ENCODE measurements around the gene SHANK1.

Gene SHANK1

GRCh38 chr19:50690439-50690838 lies 29.2 kb downstream of the SHANK1 start:
- ATAC-seq (ENCODE audit: low read depth), result no peak
- DNase-seq (ENCODE audit: low spot score), result no peak

DNA sequence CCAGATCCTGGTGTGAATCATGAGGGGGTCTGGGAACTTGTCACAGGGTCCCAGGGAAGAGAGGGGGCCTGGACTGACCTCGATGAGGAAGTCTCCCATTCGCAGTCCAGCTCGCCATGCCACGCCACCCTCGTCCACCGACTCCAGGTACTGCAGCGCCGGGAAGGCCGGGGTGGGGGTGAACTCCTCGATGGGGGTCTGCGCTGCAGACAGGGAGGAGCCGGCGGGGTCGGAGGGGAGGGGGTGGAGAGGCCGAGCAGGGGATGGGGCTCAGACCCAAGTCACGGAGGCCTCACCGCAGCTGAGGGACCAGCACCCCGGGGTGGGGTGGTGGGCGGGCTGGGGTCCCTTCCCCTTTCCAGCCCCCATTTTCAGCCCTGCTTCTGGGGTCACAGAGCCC lies 30.8 kb downstream of the SHANK1 start:
- DNase-seq (ENCODE audit: low spot score), result no peak
- H3K27me3 ChIP-seq (ENCODE audit: insufficient read depth, poor library complexity, severe bottlenecking), result peaks cover 53% of the 10 kb centered on the region
- ATAC-seq (ENCODE audit: low read depth), result no peak

More at GRCh38 chr19:50690439-50690838, 29.2 kb downstream of the SHANK1 start:
- Histone ChIP-seq H3K4me1 (ENCODE audit: insufficient read depth, poor library complexity, severe bottlenecking) (no peaks in the 10 kb centered on the region), H3K4me3 (ENCODE audit: severe bottlenecking) (no peak overlapping the region), H3K27me3 (ENCODE audit: insufficient read depth, poor library complexity, severe bottlenecking) (peaks cover 48% of the 10 kb centered on the region), H3K36me3 (ENCODE audit: low read depth) (no peaks in the 10 kb centered on the region), H3K9me3 (ENCODE audit: severe bottlenecking) (no peaks in the 10 kb centered on the region), H3K27ac (ENCODE audit: poor library complexity, severe bottlenecking) (no peak overlapping the region)
- no peak for TF ChIP-seq CTCF (IDR thresholded peaks at IDR 0.05; ENCODE audit: poor library complexity, severe bottlenecking)

GRCh38 chr19:50686310-50687032 lies 33.1 kb downstream of the SHANK1 start:
- no peak overlapping the region for H3K27ac ChIP-seq (ENCODE audit: poor library complexity, severe bottlenecking)
- H3K4me3 ChIP-seq (ENCODE audit: severe bottlenecking), result no peak overlapping the region
- no peaks in the 10 kb centered on the region for H3K36me3 ChIP-seq (ENCODE audit: low read depth)
- peaks cover 48% of the 10 kb centered on the region for H3K27me3 ChIP-seq (ENCODE audit: insufficient read depth, poor library complexity, severe bottlenecking)
- ATAC-seq (ENCODE audit: low read depth) (no peak), DNase-seq (ENCODE audit: low spot score) (no peak)
- H3K9me3 ChIP-seq (ENCODE audit: severe bottlenecking), result no peaks in the 10 kb centered on the region
- no peak for TF ChIP-seq CTCF (IDR thresholded peaks at IDR 0.05; ENCODE audit: poor library complexity, severe bottlenecking)
- H3K4me1 ChIP-seq (ENCODE audit: insufficient read depth, poor library complexity, severe bottlenecking), result no peaks in the 10 kb centered on the region

More for the DNA sequence above, 30.8 kb downstream of the SHANK1 start:
- TF ChIP-seq CTCF (IDR thresholded peaks at IDR 0.05; ENCODE audit: poor library complexity, severe bottlenecking), result no peak
- H3K36me3 ChIP-seq (ENCODE audit: low read depth), result no peaks in the 10 kb centered on the region
- H3K4me1 ChIP-seq (ENCODE audit: insufficient read depth, poor library complexity, severe bottlenecking), result no peaks in the 10 kb centered on the region
- H3K27ac ChIP-seq (ENCODE audit: poor library complexity, severe bottlenecking), result no peak overlapping the region
- no peaks in the 10 kb centered on the region for H3K9me3 ChIP-seq (ENCODE audit: severe bottlenecking)
- H3K4me3 ChIP-seq (ENCODE audit: severe bottlenecking), result no peak overlapping the region

GRCh38 chr19:50679177-50680125 lies 40.2 kb downstream of the SHANK1 start:
- Histone ChIP-seq H3K4me3 (ENCODE audit: severe bottlenecking) (no peak overlapping the region), H3K4me1 (ENCODE audit: insufficient read depth, poor library complexity, severe bottlenecking) (no peaks in the 10 kb centered on the region), H3K27ac (ENCODE audit: poor library complexity, severe bottlenecking) (no peak overlapping the region), H3K9me3 (ENCODE audit: severe bottlenecking) (no peaks in the 10 kb centered on the region), H3K27me3 (ENCODE audit: insufficient read depth, poor library complexity, severe bottlenecking) (peaks cover 16% of the 10 kb centered on the region), H3K36me3 (ENCODE audit: low read depth) (no peaks in the 10 kb centered on the region)
- DNase-seq (ENCODE audit: low spot score), result no peak
- TF ChIP-seq CTCF (IDR thresholded peaks at IDR 0.05; ENCODE audit: poor library complexity, severe bottlenecking), result no peak
- ATAC-seq (ENCODE audit: low read depth), result peak; percentile 92

Measured in RWPE2 (cell line).